ENCODE results near the gene POU6F1. TPM values are rescaled to one million over a fixed set of nuclear protein-coding genes. Genes with fewer than 3 reads are reported as not detected.

The POU6F1 gene
- total and polyA plus RNA-seq, 10 of the 15 experiments (the other 5 are each of a cell fraction or from before 2014, with no cell fraction given): 0.26 to 4.2 (median 1.2) TPM

DNA sequence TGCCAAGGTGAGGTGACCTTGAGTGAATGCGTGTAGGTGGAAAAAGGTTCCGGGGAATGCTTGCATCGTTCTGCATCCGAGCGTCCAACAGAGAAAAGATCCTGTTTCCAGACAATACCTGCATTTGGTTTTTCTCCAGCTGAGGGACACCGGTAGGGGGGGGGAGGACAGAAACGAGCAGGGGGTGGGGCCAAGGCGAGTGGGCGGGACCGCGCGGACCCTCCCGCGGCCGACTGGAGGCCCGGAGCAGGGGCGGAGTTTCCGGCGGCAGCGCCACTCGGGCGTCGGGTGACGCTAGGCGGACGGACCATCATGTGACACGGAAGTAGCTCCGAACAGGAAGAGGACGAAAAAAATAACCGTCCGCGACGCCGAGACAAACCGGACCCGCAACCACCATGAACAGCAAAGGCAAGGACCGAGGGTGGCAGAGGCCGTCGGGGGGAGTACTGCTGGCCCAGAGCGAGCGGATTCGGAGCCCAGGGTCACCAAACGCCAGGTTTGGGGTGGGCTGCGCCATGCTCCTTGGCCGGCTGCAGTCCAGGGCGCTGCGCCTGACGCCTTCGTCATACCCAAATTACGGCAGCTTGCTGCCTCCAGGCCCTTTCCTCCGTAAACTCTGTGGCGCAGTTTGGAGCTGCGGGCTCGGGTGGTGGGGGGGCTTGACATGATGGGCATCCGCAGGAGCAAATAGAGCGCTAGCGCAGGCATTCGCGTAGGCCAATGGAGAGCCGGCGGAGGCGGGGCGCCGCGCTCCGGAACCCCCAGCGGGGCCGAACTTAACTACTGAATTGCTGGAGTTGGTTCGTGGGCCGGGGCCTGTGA is 20.9 kb upstream of the POU6F1 start, which contains the start of gene DAZAP2 (continued):
- TF ChIP-seq BACH1 (IDR thresholded peaks at IDR 0.05; ENCODE audit: borderline replicate concordance) (peak; percentile 79), EED (IDR thresholded peaks at IDR 0.05; ENCODE audit: low read depth) (no peak), CBX3 (IDR thresholded peaks at IDR 0.05; ENCODE audit: borderline replicate concordance, low read depth) (no peak), SMAD5 (IDR thresholded peaks at IDR 0.05; ENCODE audit: low read depth) (peak; percentile 78; the same call in 1 of the 2 replicates), NR2C2 (IDR thresholded peaks at IDR 0.05; ENCODE audit: borderline replicate concordance, control insufficient read depth, insufficient read length, low read depth) (no peak), POLR2AphosphoS5 (IDR thresholded peaks at IDR 0.05; ENCODE audit: low read length) (peak; percentile 98), RB1 (IDR thresholded peaks at IDR 0.05; ENCODE audit: borderline replicate concordance) (peak; percentile 65), RBBP5 (conservative IDR thresholded peaks at IDR 0.05) (no peak), TCF12 (IDR thresholded peaks at IDR 0.05; ENCODE audit: low read depth, low read length) (no peak; the same call in 1 of the 2 replicates), RUNX3 (IDR thresholded peaks at IDR 0.05; ENCODE audit: low read length) (no peak), POU2F2 (IDR thresholded peaks at IDR 0.05; ENCODE audit: borderline replicate concordance, low read depth, low read length) (peak; percentile 79; the same call in 2 of the 3 replicates), ZNF207 (IDR thresholded peaks at IDR 0.05; ENCODE audit: borderline replicate concordance) (peak; percentile 85), RAD21 (IDR thresholded peaks at IDR 0.05; ENCODE audit: insufficient read depth, low read depth, low read length) (no peak), SP1 (IDR thresholded peaks at IDR 0.05; ENCODE audit: low read depth, low read length) (peak; percentile 96), WRNIP1 (IDR thresholded peaks at IDR 0.05; ENCODE audit: borderline replicate concordance, low read depth, low read length) (no peak)
- TF ChIP-seq, protein P1, sequence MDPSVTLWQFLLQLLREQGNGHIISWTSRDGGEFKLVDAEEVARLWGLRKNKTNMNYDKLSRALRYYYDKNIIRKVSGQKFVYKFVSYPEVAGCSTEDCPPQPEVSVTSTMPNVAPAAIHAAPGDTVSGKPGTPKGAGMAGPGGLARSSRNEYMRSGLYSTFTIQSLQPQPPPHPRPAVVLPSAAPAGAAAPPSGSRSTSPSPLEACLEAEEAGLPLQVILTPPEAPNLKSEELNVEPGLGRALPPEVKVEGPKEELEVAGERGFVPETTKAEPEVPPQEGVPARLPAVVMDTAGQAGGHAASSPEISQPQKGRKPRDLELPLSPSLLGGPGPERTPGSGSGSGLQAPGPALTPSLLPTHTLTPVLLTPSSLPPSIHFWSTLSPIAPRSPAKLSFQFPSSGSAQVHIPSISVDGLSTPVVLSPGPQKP (IDR thresholded peaks at IDR 0.05; ENCODE audit: low read depth, low read length): peak; percentile 65
- TF ChIP-seq, protein P2, sequence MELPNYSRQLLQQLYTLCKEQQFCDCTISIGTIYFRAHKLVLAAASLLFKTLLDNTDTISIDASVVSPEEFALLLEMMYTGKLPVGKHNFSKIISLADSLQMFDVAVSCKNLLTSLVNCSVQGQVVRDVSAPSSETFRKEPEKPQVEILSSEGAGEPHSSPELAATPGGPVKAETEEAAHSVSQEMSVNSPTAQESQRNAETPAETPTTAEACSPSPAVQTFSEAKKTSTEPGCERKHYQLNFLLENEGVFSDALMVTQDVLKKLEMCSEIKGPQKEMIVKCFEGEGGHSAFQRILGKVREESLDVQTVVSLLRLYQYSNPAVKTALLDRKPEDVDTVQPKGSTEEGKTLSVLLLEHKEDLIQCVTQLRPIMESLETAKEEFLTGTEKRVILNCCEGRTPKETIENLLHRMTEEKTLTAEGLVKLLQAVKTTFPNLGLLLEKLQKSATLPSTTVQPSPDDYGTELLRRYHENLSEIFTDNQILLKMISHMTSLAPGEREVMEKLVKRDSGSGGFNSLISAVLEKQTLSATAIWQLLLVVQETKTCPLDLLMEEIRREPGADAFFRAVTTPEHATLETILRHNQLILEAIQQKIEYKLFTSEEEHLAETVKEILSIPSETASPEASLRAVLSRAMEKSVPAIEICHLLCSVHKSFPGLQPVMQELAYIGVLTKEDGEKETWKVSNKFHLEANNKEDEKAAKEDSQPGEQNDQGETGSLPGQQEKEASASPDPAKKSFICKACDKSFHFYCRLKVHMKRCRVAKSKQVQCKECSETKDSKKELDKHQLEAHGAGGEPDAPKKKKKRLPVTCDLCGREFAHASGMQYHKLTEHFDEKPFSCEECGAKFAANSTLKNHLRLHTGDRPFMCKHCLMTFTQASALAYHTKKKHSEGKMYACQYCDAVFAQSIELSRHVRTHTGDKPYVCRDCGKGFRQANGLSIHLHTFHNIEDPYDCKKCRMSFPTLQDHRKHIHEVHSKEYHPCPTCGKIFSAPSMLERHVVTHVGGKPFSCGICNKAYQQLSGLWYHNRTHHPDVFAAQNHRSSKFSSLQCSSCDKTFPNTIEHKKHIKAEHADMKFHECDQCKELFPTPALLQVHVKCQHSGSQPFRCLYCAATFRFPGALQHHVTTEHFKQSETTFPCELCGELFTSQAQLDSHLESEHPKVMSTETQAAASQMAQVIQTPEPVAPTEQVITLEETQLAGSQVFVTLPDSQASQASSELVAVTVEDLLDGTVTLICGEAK (IDR thresholded peaks at IDR 0.05; ENCODE audit: borderline replicate concordance): peak; percentile 70
- TF ChIP-seq, protein P3, sequence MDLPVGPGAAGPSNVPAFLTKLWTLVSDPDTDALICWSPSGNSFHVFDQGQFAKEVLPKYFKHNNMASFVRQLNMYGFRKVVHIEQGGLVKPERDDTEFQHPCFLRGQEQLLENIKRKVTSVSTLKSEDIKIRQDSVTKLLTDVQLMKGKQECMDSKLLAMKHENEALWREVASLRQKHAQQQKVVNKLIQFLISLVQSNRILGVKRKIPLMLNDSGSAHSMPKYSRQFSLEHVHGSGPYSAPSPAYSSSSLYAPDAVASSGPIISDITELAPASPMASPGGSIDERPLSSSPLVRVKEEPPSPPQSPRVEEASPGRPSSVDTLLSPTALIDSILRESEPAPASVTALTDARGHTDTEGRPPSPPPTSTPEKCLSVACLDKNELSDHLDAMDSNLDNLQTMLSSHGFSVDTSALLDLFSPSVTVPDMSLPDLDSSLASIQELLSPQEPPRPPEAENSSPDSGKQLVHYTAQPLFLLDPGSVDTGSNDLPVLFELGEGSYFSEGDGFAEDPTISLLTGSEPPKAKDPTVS (IDR thresholded peaks at IDR 0.05; ENCODE audit: low read depth, low read length): no peak
- TF ChIP-seq, protein P4, sequence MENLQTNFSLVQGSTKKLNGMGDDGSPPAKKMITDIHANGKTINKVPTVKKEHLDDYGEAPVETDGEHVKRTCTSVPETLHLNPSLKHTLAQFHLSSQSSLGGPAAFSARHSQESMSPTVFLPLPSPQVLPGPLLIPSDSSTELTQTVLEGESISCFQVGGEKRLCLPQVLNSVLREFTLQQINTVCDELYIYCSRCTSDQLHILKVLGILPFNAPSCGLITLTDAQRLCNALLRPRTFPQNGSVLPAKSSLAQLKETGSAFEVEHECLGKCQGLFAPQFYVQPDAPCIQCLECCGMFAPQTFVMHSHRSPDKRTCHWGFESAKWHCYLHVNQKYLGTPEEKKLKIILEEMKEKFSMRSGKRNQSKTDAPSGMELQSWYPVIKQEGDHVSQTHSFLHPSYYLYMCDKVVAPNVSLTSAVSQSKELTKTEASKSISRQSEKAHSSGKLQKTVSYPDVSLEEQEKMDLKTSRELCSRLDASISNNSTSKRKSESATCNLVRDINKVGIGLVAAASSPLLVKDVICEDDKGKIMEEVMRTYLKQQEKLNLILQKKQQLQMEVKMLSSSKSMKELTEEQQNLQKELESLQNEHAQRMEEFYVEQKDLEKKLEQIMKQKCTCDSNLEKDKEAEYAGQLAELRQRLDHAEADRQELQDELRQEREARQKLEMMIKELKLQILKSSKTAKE (IDR thresholded peaks at IDR 0.05; ENCODE audit: low read depth, poor library complexity, severe bottlenecking): peak; percentile 12
- TF ChIP-seq, protein P5, sequence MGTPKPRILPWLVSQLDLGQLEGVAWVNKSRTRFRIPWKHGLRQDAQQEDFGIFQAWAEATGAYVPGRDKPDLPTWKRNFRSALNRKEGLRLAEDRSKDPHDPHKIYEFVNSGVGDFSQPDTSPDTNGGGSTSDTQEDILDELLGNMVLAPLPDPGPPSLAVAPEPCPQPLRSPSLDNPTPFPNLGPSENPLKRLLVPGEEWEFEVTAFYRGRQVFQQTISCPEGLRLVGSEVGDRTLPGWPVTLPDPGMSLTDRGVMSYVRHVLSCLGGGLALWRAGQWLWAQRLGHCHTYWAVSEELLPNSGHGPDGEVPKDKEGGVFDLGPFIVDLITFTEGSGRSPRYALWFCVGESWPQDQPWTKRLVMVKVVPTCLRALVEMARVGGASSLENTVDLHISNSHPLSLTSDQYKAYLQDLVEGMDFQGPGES (IDR thresholded peaks at IDR 0.05): peak; percentile 85
